Raji (cell line): ENCODE results near the gene ZNRF3.

Experiments used
- POLR2A ChIP-seq: IDR thresholded peaks from 2 replicates; pipeline ENCODE4 v1.6.1; 2011; ENCODE audit warnings: low read depth, low read length, control low read depth; ENCODE audit not compliant: insufficient read depth

Gene ZNRF3

DNA sequence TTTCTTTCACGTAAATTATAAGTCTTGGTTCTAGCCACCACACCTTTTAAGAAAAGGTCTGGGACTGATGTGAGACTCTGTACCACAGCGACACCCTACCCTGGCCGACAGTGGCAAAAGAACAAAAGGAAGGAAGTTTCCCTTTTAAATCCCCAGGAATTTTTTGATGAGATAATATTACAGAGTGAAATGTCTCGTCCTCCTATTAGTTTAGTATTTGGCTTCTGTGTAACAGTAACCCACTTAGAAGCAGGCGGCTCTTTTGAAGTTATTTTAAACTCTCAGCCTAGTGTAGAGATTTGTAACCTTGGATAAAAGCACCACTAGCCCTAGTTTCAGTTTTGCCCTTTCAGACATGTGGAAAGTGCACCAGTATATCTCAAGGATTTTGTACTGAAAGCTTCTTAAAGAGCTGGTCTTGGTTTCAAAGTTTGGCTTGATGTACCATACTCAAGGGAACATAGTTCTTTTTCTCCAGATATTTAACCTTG is 94.2 kb downstream of the ZNRF3 start:
- TF ChIP-seq POLR2A = no peak

DNA sequence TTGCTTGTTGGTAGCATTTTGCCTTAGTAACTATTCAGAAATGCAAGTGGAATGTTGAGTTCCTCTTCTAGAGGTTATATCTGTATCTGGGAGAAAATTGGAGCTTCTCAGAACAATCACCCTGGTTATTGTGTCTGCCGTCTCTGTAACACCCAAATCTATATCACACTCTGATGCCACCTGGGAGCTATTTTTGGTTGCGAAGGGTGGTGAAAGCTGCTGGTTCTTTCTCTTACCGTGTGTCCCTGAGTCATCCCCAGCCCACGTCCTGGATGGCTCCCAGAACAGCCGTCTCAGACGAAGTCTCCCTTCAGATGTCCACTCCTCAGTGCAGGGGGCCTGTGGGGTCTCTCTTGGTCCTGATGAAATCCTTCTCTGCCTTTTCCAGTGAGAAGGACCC is 94.8 kb downstream of the ZNRF3 start:
- no peak for TF ChIP-seq POLR2A

DNA sequence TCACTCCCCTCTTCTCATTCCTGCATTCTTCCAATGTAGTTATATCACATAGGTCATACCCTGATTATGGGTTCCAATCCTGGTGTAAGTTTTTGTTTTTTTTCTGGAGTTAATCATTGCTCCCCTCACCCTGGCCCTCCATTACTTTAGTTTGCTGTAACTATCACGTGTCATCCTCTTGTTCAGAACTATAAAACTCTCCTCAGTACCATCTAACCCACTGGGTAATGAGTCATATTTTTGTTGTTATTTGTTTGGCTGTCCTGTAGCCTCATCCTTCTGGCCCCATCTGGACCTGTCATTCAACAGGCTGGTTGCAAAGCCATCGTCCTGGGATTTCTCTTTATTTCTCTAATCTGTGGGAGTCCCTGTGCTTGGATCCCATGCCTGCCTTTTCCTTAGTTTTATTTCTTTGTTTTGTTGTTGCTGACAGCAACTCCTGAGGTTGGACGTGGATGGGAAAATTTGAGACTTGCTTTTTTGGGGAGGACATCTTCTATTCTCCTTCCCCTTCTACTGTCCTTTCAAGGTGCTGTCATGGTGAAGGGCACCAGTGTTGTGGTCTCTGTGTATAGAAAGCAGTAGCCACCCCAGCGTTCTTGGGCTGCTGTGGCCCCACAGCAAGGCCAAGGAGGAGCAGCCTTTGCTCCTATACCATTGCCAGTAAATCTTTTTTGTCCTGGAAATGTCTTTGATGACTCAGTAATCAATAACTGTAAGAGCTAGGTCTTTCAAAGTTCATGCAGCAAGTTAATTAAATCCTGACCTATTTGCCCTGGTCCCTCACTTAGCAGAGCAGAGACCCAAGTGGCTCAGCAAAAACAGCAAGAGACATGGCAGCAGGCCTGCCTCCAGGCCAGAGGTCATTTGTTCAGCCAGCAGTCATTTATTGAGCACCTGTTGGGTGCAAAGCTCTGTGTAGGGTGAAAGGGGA is 95.8 kb downstream of the ZNRF3 start:
- no peak for TF ChIP-seq POLR2A

DNA sequence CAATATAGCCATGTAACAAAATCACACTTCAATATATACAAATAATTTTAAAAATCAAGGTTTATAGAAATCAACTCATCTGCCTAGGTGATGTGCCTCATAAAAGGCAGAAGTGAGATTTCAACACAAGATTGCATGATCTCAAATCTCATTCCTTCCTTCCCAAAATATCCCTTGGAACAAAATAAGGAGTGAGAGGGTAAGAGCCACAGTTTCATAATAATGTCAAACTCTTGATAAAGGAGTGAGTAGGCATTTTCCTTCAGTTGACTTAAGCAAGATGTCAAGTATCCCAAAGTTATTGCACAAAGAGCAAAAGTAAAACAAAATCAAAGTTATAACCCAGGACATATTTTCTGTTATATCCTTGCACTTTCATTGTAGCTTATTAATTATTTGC is 97.0 kb downstream of the ZNRF3 start:
- no peak for TF ChIP-seq POLR2A

DNA sequence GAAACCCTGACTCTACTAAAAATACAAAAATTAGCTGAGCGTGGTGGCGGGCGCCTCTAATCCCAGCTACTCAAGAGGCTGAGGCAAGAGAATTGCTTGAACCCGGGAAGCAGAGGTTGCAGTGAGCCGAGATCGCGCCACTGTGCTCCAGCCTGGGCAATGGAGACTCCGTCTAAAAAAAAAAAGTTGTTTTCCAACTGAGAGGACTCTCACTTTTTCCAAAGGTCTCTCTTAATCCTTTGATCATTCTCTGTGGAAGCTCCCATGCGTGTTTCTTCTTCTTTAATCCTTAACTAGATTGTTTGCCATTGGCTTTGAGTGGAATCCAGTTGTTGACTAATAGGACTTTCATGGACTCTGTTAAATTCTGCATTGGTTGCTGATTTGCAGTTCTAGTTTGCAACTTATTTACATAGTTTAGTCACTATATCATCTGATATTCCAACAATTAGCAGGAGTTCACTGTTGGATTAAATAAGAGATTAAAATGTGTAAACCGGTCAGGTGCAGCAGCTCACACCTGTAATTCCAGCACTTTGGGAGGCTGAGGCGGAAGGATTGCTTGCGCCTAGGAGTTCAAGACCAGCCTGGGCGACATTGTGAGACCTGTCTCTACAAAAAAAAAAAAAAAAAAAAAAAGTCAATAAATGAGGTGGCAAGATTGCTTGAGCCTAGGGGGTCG is 98.6 kb downstream of the ZNRF3 start:
- TF ChIP-seq POLR2A = no peak

DNA sequence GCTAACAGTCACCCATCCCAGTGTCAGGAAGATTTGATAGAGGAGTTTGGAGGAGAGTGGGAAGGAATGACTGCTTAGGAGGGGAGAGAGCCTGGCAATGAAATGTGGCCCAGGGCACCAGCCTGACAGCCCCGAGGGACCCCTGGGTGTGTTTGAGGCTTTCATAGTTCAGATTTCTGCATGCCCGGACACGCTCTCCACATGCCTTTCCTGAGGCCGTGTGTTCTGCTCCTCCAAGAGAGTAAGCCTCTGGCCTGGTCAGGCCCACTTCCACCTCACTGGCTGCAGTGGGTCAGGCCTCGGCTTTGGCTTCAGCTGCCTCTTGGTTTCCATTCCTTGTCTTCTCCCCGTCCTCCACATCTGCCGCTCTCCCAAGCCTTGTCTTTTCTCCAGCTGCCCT is 99.8 kb downstream of the ZNRF3 start:
- no peak for TF ChIP-seq POLR2A

DNA sequence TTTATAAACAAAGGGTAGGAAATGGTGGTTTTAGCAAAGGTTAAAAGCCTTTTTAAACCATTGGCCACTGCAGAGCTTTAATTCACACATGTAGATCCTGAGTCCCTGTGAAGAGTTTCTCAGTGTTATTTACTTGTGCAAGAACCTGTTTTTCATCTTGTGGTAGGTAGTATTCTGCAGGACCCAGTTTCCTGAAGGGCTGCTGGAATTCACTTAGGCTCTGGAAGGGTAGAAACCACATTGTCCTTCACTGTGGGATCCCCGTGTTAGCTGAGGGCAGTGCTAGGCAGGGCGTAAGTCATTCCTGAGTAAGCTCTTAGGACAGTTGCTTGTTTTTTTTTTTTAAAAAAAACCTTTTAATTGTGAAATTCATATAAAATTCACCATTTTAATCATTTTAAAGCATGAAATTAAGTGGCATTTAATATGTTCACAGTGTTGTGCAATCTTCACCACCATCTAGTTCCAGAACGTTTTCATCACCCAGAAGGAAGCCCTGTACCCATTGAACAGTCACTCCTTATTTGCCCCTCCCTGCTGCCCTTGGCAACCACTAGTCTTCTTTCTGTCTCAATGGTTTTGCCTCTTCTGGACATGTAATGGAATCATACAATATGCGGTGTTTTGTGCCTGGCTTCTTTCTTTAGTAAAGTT is 100.5 kb downstream of the ZNRF3 start:
- no peak for TF ChIP-seq POLR2A

DNA sequence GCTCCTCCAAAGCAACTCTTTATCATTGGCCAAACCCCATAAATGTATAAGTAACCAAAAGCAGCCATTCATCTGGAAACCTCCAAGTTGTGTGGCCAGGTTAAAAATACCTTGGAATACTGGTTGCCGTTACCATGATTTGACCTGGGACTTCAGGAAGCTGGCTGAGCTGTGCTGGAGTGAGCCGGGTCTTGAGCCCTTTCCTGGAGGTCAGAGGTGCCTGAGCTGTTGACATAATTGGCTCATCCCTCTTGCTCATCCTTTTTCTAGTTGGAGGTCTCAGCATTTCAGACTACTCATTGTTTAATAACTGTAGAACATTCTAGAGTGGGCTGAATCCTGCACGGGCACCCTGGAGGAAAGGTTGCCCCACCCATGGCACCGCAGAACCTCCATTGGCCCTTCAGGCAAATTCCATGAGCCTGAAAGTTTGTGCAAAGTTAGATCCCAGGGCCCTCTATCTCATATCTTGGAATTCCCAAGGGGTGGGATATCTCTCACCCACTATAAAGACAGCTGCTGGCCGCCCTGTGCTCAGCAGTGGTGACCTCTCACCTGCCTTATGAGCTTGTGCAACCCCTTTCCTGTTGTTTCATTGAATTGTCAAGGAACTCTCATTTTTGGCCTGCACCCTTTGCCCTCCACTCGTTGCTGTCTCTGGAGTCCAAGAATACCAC is 101.2 kb downstream of the ZNRF3 start:
- no peak for TF ChIP-seq POLR2A

DNA sequence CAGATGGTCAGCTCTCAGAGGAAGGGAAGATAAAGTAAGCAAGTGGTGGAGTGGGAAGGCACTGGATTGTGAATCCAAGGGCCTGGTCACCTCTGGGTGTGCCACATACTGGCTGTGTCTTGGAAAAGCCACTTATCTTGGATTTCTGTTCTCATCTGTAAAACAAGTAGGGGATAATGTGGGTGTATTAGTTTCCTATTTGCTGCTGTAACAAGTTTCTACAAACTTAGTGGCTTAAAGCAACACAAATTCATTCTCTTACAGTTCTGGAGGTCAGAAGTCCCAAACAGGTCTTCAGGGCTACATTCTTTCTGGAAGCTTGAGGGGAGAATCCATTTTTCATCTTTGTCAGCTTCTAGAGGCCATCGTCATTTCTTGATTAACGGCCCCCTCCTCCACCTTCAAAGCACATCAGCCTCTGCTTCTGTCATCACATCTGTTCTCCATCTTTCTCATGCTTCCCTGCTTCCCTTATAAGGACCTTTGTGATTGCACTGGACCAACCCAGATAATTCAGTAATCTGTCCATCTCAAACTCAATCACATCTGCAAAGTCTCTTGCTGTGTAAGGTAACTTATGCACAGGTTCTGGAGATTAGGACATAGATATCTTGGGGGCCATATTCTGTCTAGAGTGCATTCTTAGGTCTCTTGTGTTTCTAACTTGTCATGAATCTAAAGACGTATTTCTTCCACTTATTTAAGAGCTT is 102.4 kb downstream of the ZNRF3 start:
- TF ChIP-seq POLR2A = no peak

DNA sequence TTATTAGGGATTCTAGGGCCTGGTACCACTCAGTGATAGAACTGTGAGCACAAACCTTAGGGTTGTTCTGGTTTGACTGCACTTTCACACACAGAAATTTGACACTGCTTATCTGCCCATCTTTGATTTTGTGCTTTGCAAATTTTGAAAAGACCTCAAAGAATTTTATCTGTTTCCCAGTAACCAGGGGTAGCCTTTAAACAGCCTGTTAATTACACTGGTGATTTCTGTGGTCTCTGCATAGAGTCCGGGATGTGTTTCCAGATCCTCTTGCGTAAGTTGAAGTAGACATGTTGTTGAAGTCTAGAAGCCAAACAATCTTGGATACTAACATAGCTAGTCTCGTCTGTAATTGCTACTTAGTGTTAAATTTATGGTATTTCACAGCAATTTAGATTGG is 103.0 kb downstream of the ZNRF3 start:
- no peak for TF ChIP-seq POLR2A

DNA sequence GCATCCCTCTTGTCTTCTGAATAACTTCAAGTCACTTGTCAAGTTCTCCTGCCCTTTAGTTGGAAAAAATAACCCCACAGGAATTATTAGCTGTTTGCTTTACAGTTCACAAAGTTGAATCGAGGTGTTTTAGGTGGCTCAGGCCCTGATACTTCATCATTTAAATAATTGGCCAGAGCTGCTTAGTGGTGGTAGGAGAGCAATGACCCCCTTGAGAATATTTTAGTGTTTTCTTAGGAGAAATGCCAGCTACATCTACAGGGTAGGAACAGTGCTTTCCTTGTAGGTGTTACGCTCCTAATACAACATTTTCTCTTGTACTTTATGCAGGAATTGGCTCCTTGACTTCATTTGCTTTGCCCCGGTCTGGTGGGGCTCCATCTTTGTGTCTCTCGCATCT is 105.1 kb downstream of the ZNRF3 start:
- no peak for TF ChIP-seq POLR2A

DNA sequence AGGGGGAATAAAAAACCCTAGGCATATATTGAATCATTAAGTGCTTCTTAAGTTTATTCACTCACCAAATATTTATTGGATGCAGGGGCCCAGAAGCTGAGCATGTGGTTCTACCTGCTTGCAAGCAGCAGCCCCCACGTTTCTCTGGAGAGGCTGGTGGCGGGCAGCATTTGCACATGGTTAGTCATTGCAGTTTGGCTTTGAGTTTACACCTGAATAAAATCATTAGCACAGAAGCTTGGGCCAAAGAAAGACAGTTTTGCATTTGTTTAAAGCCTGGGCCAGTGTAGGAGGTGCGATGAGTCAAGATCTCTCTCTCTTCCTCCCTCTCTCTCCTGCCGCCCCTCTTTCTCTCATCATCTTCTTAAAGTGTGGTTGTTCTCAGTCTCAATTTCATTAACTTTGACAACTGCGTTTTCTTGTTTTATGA is 105.7 kb downstream of the ZNRF3 start:
- TF ChIP-seq POLR2A = no peak

DNA sequence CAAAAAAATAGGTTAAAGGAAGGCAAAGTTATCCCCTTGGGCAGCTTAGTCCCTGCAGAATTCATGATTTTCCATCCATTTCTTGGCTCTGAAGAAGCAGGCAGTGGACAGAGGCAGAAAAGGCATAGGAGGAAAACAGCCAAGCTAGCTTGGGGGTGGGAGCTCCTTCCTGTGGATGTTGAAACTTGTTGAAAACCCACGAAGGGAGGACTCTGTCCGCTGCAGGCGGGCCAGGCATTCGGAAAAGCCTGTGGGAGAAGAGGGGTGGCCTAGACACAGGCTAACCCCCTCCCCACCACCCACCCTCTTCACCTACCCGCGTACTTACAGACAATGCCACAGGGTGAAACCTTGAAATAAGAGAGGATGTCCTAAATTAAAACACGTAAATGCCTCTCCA is 106.1 kb downstream of the ZNRF3 start:
- TF ChIP-seq POLR2A = no peak

DNA sequence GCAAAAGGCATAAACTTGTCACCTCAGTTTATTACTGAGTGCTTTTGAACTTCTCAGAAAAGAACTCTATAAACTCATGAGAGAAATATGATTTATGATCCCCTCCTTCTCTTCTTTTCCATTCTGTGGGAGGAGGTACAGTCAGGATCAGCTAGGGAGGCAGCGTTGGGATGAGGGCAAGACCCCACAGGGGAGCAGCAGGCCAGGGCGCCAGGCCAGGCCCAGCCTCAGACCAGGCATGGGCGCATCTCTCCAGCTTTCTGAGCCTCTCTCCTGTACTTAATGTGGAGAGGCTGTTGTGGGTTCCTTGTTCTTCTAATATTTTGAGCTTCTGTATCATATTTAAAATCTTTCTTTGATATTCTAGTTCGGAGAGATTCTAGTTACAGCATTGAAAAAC is 106.5 kb downstream of the ZNRF3 start:
- TF ChIP-seq POLR2A = no peak
